Measurements from ENCODE around the gene TAOK3. TPM values are rescaled to one million over a fixed set of nuclear protein-coding genes. Genes with fewer than 3 reads are reported as not detected.

The TAOK3 gene
- total and polyA plus RNA-seq, 9 of the 15 experiments (the other 6 are each of a cell fraction or from before 2014, with no cell fraction given): 24.3 to 83.5 (median 47.1) TPM

DNA sequence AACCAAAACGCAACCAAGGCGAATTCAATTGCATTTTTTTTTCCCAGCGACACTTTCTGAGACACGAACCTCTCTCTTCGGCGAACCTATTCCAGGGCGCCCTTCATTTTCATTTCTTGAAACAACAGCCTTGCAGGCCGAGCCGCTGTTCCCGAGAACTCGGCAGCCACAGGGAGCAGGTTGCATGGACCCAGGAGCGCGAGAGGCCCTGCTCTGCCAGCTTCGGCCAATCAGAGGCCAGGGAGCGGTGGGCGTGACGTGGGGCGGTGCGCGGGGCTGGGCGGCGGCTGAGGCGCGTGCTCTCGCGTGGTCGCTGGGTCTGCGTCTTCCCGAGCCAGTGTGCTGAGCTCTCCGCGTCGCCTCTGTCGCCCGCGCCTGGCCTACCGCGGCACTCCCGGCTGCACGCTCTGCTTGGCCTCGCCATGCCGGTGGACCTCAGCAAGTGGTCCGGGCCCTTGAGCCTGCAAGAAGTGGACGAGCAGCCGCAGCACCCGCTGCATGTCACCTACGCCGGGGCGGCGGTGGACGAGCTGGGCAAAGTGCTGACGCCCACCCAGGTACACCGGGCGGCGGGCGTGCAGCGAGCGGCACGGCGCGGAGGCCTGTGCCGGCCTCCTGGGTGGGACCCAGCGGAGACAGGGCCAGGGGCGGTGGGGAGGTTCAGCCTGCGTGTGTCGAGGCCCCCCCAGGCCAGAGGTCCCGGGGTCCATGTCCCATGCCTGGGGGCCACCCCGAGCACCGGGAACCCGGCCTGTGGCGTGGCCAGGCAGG lies 236.7 kb downstream of the TAOK3 start, which contains the start of gene PEBP1 (continued):
- TF ChIP-seq, protein P1, sequence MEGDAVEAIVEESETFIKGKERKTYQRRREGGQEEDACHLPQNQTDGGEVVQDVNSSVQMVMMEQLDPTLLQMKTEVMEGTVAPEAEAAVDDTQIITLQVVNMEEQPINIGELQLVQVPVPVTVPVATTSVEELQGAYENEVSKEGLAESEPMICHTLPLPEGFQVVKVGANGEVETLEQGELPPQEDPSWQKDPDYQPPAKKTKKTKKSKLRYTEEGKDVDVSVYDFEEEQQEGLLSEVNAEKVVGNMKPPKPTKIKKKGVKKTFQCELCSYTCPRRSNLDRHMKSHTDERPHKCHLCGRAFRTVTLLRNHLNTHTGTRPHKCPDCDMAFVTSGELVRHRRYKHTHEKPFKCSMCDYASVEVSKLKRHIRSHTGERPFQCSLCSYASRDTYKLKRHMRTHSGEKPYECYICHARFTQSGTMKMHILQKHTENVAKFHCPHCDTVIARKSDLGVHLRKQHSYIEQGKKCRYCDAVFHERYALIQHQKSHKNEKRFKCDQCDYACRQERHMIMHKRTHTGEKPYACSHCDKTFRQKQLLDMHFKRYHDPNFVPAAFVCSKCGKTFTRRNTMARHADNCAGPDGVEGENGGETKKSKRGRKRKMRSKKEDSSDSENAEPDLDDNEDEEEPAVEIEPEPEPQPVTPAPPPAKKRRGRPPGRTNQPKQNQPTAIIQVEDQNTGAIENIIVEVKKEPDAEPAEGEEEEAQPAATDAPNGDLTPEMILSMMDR (IDR thresholded peaks at IDR 0.05 in 2 of 3, conservative IDR thresholded peaks at IDR 0.05 in 1 of 3; ENCODE audit: insufficient read depth in 2 of 3, low read depth in 1 of 3, low read length in 3 of 3): peak in 1 of 3 experiments; percentile 20; a peak in 1 of 6 replicates
- peak; percentile 72 for TF ChIP-seq ATF7 (IDR thresholded peaks at IDR 0.05)
- TF ChIP-seq ZBTB17 (CRISPR knock-in tag; IDR thresholded peaks at IDR 0.05): no peak
- TF ChIP-seq HDAC3 (IDR thresholded peaks at IDR 0.05; ENCODE audit: borderline replicate concordance, partially characterized antibody): no peak
- TF ChIP-seq PML (IDR thresholded peaks at IDR 0.05; ENCODE audit: low read length): peak; percentile 46; the same call in 1 of the 2 replicates
- no peak for TF ChIP-seq ZNF239 (CRISPR knock-in tag; IDR thresholded peaks at IDR 0.05)
- TF ChIP-seq NFYB (IDR thresholded peaks at IDR 0.05; ENCODE audit: extremely low read depth, insufficient read length): peak; percentile 88
- peak; percentile 35; the same call in 1 of the 2 replicates for TF ChIP-seq C11orf30 (IDR thresholded peaks at IDR 0.05; ENCODE audit: low read depth)
- TF ChIP-seq, protein P2, sequence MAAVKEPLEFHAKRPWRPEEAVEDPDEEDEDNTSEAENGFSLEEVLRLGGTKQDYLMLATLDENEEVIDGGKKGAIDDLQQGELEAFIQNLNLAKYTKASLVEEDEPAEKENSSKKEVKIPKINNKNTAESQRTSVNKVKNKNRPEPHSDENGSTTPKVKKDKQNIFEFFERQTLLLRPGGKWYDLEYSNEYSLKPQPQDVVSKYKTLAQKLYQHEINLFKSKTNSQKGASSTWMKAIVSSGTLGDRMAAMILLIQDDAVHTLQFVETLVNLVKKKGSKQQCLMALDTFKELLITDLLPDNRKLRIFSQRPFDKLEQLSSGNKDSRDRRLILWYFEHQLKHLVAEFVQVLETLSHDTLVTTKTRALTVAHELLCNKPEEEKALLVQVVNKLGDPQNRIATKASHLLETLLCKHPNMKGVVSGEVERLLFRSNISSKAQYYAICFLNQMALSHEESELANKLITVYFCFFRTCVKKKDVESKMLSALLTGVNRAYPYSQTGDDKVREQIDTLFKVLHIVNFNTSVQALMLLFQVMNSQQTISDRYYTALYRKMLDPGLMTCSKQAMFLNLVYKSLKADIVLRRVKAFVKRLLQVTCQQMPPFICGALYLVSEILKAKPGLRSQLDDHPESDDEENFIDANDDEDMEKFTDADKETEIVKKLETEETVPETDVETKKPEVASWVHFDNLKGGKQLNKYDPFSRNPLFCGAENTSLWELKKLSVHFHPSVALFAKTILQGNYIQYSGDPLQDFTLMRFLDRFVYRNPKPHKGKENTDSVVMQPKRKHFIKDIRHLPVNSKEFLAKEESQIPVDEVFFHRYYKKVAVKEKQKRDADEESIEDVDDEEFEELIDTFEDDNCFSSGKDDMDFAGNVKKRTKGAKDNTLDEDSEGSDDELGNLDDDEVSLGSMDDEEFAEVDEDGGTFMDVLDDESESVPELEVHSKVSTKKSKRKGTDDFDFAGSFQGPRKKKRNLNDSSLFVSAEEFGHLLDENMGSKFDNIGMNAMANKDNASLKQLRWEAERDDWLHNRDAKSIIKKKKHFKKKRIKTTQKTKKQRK (IDR thresholded peaks at IDR 0.05; ENCODE audit: borderline replicate concordance, low read depth, low read length): no peak
- peak; percentile 18 for TF ChIP-seq FOS (IDR thresholded peaks at IDR 0.05; ENCODE audit: extremely low read depth, insufficient read length)
- TF ChIP-seq, protein P3, sequence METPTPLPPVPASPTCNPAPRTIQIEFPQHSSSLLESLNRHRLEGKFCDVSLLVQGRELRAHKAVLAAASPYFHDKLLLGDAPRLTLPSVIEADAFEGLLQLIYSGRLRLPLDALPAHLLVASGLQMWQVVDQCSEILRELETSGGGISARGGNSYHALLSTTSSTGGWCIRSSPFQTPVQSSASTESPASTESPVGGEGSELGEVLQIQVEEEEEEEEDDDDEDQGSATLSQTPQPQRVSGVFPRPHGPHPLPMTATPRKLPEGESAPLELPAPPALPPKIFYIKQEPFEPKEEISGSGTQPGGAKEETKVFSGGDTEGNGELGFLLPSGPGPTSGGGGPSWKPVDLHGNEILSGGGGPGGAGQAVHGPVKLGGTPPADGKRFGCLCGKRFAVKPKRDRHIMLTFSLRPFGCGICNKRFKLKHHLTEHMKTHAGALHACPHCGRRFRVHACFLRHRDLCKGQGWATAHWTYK (CRISPR knock-in tag; IDR thresholded peaks at IDR 0.05): no peak
- TF ChIP-seq PHTF2 (CRISPR knock-in tag; IDR thresholded peaks at IDR 0.05): no peak
- peak; percentile 91 for TF ChIP-seq KDM2B (CRISPR knock-in tag; IDR thresholded peaks at IDR 0.05)
- TF ChIP-seq, protein P4, sequence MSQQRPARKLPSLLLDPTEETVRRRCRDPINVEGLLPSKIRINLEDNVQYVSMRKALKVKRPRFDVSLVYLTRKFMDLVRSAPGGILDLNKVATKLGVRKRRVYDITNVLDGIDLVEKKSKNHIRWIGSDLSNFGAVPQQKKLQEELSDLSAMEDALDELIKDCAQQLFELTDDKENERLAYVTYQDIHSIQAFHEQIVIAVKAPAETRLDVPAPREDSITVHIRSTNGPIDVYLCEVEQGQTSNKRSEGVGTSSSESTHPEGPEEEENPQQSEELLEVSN (IDR thresholded peaks at IDR 0.05; ENCODE audit: borderline replicate concordance in 1 of 2, extremely low read depth in 1 of 2, insufficient read depth in 1 of 2, insufficient read length in 1 of 2, low read depth in 1 of 2, low read length in 1 of 2, poor library complexity in 1 of 2, severe bottlenecking in 1 of 2): peak; percentile 94 to 95
- no peak for TF ChIP-seq MAFK (IDR thresholded peaks at IDR 0.05; ENCODE audit: low read length)
- TF ChIP-seq TOE1 (IDR thresholded peaks at IDR 0.05; ENCODE audit: borderline replicate concordance): peak; percentile 29; the same call in 1 of the 2 replicates
- TF ChIP-seq TOE1 (CRISPR knock-in tag; IDR thresholded peaks at IDR 0.05; ENCODE audit: borderline replicate concordance, low read depth): no peak
- peak; percentile 91 for TF ChIP-seq MYC (IDR thresholded peaks at IDR 0.05; ENCODE audit: low read depth, low read length)
- TF ChIP-seq MYC (CRISPR knock-in tag; IDR thresholded peaks at IDR 0.05; ENCODE audit: borderline replicate concordance, low read depth): no peak

Data from K562 (cell line).